ENCODE data around the gene VPS52.

Gene VPS52

GRCh38 chr6:33304216-33304615 is 32.5 kb upstream of the VPS52 start:
- ChIA-PET POLR2A (no interaction called here), CTCF (interaction anchor here (1.6 kb wide), 1 partner anchor 13 kb away, joined by 6 read pairs; the partner anchor contains the start of gene ZBTB22)
- TF ChIP-seq, protein P1, sequence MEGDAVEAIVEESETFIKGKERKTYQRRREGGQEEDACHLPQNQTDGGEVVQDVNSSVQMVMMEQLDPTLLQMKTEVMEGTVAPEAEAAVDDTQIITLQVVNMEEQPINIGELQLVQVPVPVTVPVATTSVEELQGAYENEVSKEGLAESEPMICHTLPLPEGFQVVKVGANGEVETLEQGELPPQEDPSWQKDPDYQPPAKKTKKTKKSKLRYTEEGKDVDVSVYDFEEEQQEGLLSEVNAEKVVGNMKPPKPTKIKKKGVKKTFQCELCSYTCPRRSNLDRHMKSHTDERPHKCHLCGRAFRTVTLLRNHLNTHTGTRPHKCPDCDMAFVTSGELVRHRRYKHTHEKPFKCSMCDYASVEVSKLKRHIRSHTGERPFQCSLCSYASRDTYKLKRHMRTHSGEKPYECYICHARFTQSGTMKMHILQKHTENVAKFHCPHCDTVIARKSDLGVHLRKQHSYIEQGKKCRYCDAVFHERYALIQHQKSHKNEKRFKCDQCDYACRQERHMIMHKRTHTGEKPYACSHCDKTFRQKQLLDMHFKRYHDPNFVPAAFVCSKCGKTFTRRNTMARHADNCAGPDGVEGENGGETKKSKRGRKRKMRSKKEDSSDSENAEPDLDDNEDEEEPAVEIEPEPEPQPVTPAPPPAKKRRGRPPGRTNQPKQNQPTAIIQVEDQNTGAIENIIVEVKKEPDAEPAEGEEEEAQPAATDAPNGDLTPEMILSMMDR (IDR thresholded peaks at IDR 0.05; ENCODE audit: control extremely low read depth, extremely low read depth, low read depth, missing control alignments) = no peak
- DNase-seq (ENCODE audit: extremely low spot score) = no peak

GRCh38 chr6:33301877-33302276 is 30.2 kb upstream of the VPS52 start:
- DNase-seq (ENCODE audit: extremely low spot score) = no peak
- CTCF ChIA-PET = interaction anchor here (0.7 to 2.1 kb wide), 4 partner anchors 9 to 43 kb away, joined by 3 to 18 read pairs (median 4); partner anchors contain the start of gene TAPBP
- TF ChIP-seq, protein P1 (IDR thresholded peaks at IDR 0.05; ENCODE audit: control extremely low read depth, extremely low read depth, low read depth, missing control alignments) = no peak
- POLR2A ChIA-PET = interaction anchor here (0.7 kb wide), 1 partner anchor 10 kb away, joined by 7 read pairs; no protein-coding TSS in a partner anchor

GRCh38 chr6:33299237-33299944 is 27.7 kb upstream of the VPS52 start:
- ChIA-PET CTCF (interaction anchor here (0.8 to 2.7 kb wide), 17 partner anchors 9 to 108 kb away, joined by 3 to 15 read pairs (median 4); partner anchors contain the start of genes B3GALT4, RPS18, VPS52 and WDR46), POLR2A (interaction anchor here (0.7 to 3.3 kb wide), 7 partner anchors 10 to 27 kb away, joined by 3 to 17 read pairs (median 6); partner anchors contain the start of genes B3GALT4, PFDN6, RPS18 and VPS52)
- TF ChIP-seq, protein P1 (IDR thresholded peaks at IDR 0.05; ENCODE audit: control extremely low read depth, extremely low read depth, low read depth, missing control alignments) = peak; percentile 76
- DNase-seq (ENCODE audit: extremely low spot score) = peak; percentile 92

DNA sequence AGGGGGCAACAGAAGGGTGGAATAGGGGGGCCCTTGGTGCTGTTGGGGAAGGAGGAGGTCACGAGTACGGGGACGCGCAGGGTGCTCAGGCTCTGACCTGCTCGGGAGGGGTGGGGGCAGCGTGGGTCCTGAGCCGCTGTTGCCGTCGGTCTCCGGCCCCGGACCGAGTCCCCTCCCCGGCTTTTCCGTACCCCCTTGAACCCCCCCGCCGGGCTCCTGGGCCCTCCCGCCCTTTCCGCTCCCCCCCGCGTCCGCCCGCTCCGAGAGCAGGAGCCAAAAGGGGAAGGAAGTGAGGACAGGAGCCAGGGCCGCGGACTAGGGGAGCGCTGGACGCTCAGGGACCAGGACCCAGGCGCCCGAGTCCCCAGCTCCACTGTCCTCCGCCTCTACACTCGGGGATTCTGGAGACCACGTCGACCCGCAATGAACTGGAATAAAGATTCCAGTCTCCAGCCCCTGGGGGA is 27.1 kb upstream of the VPS52 start, which contains the start of gene RGL2:
Gene RGL2 (minus strand): TSS at position 170 of the 464 bp plus-strand sequence. CDS start 332 bp downstream, outside the sequence.
- POLR2A ChIA-PET = interaction anchor here (0.7 to 3.3 kb wide), 6 partner anchors 10 to 27 kb away, joined by 3 to 17 read pairs (median 6); partner anchors contain the start of genes B3GALT4, PFDN6, RPS18 and VPS52
- TF ChIP-seq, protein P1 (IDR thresholded peaks at IDR 0.05; ENCODE audit: control extremely low read depth, extremely low read depth, low read depth, missing control alignments) = no peak
- DNase-seq (ENCODE audit: extremely low spot score) = peak; percentile 67

GRCh38 chr6:33297956-33298772 is 26.5 kb upstream of the VPS52 start:
- TF ChIP-seq, protein P1 (IDR thresholded peaks at IDR 0.05; ENCODE audit: control extremely low read depth, extremely low read depth, low read depth, missing control alignments) = no peak
- peak; percentile 85 for DNase-seq (ENCODE audit: extremely low spot score)
- ChIA-PET CTCF (interaction anchor here (0.8 to 2.1 kb wide), 7 partner anchors 10 to 27 kb away, joined by 3 to 15 read pairs (median 8); partner anchors contain the start of genes B3GALT4, RPS18, VPS52 and WDR46), POLR2A (interaction anchor here (1.0 to 3.3 kb wide), 4 partner anchors 9 to 26 kb away, joined by 5 to 17 read pairs (median 10); partner anchors contain the start of genes B3GALT4, RPS18, VPS52 and WDR46)

More for the DNA sequence above, 27.1 kb upstream of the VPS52 start, which contains the start of gene RGL2:
- CTCF ChIA-PET = interaction anchor here (0.8 to 2.7 kb wide), 15 partner anchors 10 to 108 kb away, joined by 3 to 15 read pairs (median 4); partner anchors contain the start of genes B3GALT4, RPS18, VPS52 and WDR46

Measured in GM10248 (cell line).